GM12874 (cell line): ENCODE data around the gene ZSWIM5.

ENCODE experiments used
- TF ChIP-seq, protein P1 (sequence below): IDR thresholded peaks from 2 replicates; pipeline ENCODE4 v1.5.1; 2011; ENCODE audit warnings: low read depth, mild to moderate bottlenecking, control low read depth, low read length, moderate library complexity; ENCODE audit not compliant: insufficient read depth

ZSWIM5 gene

DNA sequence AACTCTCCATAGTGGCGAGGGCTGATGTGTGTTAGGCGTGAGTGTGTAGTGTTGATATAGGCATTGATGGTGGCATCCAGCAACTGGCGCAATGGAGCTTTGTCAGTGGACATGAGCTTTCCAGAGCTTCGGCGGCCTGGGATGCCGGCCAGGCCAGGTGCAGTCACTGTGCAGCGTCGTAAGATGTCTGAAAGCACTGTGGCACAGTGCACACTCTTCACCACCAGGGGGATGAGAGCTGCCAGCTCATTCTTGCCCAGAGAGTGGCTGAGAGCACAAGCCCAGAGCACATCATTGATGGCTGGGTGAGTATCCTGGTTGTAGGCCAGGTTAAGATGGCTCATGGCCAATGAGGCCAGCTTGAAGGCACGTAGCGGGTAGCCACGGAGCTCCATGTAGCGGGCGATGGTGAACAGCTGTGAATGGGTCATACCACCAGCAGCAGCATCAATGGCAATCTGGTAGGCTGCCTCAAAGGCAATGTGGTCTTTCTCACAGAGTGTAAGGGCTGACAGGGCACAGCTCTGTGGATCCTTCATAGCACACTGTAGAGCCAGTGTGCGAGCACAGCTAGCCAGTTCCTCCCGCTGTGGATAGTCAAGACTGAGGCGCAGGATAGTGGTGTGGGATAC is 187.7 kb downstream of the ZSWIM5 start:
- TF ChIP-seq, protein P1, sequence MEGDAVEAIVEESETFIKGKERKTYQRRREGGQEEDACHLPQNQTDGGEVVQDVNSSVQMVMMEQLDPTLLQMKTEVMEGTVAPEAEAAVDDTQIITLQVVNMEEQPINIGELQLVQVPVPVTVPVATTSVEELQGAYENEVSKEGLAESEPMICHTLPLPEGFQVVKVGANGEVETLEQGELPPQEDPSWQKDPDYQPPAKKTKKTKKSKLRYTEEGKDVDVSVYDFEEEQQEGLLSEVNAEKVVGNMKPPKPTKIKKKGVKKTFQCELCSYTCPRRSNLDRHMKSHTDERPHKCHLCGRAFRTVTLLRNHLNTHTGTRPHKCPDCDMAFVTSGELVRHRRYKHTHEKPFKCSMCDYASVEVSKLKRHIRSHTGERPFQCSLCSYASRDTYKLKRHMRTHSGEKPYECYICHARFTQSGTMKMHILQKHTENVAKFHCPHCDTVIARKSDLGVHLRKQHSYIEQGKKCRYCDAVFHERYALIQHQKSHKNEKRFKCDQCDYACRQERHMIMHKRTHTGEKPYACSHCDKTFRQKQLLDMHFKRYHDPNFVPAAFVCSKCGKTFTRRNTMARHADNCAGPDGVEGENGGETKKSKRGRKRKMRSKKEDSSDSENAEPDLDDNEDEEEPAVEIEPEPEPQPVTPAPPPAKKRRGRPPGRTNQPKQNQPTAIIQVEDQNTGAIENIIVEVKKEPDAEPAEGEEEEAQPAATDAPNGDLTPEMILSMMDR = peak; percentile 86

DNA sequence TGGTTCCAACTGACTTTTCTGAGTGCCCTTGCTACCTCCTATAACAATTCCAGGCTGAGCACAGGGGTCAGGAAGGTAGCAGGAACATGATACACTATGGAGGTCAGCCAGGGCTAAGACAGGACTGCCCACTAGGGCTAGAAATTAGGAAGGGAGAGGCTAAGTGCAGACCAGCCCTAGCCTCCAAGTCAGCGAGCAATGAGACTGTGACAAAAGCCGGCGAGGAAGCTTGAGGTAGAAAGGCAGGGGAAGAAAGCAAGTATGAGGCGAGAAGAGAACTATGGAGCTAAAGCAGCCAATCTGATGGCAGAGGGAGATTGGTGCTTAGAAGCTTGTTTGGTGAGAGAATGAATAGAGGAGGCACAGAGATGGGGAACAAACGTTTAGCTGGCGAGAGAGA is 189.6 kb downstream of the ZSWIM5 start:
- TF ChIP-seq, protein P1 = no peak

DNA sequence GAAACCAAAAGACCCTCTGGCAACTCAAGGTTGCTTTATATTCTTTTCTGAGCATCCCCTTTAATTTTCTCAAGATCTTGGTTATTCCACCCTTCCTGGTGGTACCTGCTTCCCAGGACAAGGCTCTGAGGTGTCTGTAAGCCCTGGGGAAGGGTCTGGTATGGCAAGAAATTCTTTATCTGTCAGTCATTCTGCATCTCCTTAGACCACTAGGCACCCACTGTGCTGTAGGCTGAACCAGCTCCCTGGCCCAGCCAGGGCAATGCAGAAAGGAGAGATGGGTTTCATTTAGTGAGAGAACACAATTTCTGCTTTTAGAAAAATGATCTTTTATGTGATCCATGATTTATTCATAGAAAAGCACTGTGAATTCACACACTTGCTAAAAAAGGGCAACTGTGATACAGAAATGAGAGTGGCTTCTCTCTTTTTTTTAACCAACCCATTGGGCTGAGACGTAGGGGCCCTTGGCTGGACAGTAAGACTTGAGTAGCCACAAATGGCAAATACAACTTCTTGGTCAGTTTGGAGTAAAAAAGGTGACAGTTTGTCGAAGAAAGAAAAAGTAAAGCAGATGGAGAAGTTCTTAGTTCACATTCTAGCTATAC is 190.2 kb downstream of the ZSWIM5 start:
- TF ChIP-seq, protein P1 = no peak

DNA sequence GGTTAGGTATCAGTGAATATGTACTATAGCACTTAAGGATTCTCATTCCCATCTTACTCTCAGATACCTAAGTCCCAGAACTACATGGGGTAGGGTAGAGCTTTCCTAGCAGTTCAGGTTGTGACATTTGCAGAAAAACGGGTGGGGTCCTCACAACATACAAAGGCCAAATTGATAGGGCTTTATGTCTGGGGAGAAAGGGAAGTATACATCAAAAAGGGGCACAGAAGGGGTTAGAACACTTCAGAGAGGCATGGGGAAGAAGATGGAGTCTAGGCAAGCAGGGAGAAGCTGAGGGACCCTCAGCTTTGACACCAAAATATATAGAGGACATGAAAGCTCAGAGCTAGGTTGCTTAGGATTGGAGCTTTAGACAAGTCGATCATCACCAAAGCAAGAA is 190.7 kb downstream of the ZSWIM5 start:
- TF ChIP-seq, protein P1 = no peak

- TF ChIP-seq, protein P1 = peak; percentile 87
Observed at GRCh38 chr1:45014321-45015028, 191.9 kb downstream of the ZSWIM5 start.

- TF ChIP-seq, protein P1 = no peak
Observed at GRCh38 chr1:45013551-45014209, 192.7 kb downstream of the ZSWIM5 start.

DNA sequence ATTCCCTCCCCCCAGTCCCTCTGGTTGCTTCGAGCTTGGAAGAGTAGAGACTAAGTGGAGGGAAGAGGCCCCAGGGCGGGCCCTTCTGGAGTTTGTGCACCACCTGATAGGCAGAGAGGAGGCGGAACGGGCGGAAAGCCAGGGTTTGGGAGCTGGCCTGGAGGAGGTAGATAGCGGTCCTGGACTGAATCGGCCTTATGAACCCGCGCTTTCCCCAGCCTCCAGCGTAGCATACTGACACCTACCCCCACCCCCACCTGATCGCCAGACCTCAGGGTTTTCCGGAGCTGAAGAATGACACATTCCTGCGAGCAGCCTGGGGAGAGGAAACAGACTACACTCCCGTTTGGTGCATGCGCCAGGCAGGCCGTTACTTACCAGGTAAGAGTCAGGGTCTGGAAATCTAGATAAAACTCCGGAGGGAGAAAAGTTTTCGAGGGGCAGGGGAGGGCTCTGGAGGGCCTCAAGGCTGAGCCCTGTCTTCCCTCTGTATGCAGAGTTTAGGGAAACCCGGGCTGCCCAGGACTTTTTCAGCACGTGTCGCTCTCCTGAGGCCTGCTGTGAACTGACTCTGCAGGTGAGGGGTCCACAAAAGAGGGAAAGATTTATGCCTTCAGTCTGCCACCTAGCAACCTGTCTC is 193.6 kb downstream of the ZSWIM5 start:
- TF ChIP-seq, protein P1 = no peak
